ENCODE measurements around the gene SRCIN1. TPM values are rescaled to one million over a fixed set of nuclear protein-coding genes. Genes with fewer than 3 reads are reported as not detected.
A peak's percentile ranks its signal among the peaks of the same experiment; 100 is the strongest.

Gene SRCIN1
- total RNA-seq, 1 experiment from 2014 or later = 6.9 TPM

DNA sequence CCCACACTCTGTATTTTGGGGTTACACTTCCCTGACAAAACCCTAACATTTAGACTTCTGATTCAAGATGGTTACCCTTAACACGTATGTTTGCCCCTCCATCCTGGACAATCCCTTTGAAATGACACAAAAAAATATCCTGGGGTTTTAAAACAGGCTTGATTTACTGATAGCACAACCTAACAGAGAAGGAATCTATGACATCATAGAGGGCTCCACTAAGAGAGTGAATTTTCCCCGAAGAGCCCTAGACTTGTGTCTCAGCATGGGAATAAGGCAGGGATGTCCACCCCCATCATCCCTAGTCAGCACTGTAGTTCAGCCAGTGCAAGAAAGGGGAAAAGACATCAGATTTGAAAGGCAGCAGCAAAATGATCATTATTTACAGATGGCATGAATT is 15.8 kb upstream of the SRCIN1 start:
- Histone ChIP-seq H3T11ph (ENCODE audit: low read length) (no peak overlapping the region), H4K5ac (ENCODE audit: insufficient read length, low read depth, low read length) (no peak overlapping the region), H4K8ac (replicated peaks; ENCODE audit: insufficient read length, low read depth, low read length) (no peak overlapping the region), H3K79me1 (ENCODE audit: insufficient read depth, low read depth, low read length, poor library complexity, severe bottlenecking) (no peaks in the 10 kb centered on the region), H3K4me1 (ENCODE audit: insufficient read depth, low read length) (no peaks in the 10 kb centered on the region), H2AK5ac (ENCODE audit: insufficient read length, low read length) (no peak overlapping the region), H3K79me2 (ENCODE audit: insufficient read depth, low read length) (no peaks in the 10 kb centered on the region), H4K20me1 (ENCODE audit: control insufficient read depth, insufficient read depth, insufficient read length) (no peaks in the 10 kb centered on the region), H3K23ac (ENCODE audit: insufficient read length, low read depth, low read length) (no peak overlapping the region), H3K9me3 (ENCODE audit: control insufficient read depth, low read depth, low read length) (no peaks in the 10 kb centered on the region), H3K27me3 (ENCODE audit: insufficient read depth, low read length) (no peaks in the 10 kb centered on the region), H2BK12ac (ENCODE audit: insufficient read length, low read depth, low read length) (no peak overlapping the region), H2BK15ac (ENCODE audit: low read depth, low read length) (no peak overlapping the region), H3K56ac (ENCODE audit: insufficient read length, low read depth, low read length) (no peak overlapping the region), H4K91ac (ENCODE audit: insufficient read length, low read depth, low read length) (no peak overlapping the region), H3K9ac (ENCODE audit: extremely low read depth, insufficient read length, low read length) (no peak overlapping the region), H3K4ac (ENCODE audit: low read depth, low read length) (no peak overlapping the region), H3K4me2 (ENCODE audit: insufficient read depth, insufficient read length, low read length) (no peak overlapping the region), H2BK20ac (ENCODE audit: low read depth, low read length, poor library complexity, severe bottlenecking) (no peak overlapping the region), H3K23me2 (ENCODE audit: insufficient read length, low read depth, low read length, poor library complexity, severe bottlenecking) (no peaks in the 10 kb centered on the region), H2AFZ (ENCODE audit: low read length) (no peak overlapping the region), H3K27ac (ENCODE audit: insufficient read length, low read depth, low read length) (no peak overlapping the region), H3K14ac (ENCODE audit: insufficient read depth, low read length) (no peak overlapping the region), H2BK5ac (ENCODE audit: insufficient read length, low read length) (no peak overlapping the region), H2BK120ac (ENCODE audit: low read depth, low read length, poor library complexity, severe bottlenecking) (no peak overlapping the region), H3K18ac (ENCODE audit: insufficient read length, low read depth, low read length) (no peak overlapping the region)
- Mint-ChIP-seq H3K9me3 (no peaks in the 10 kb centered on the region), H3K27me3 (ENCODE audit: low read depth) (peaks cover 13% of the 10 kb centered on the region), H3K36me3 (ENCODE audit: insufficient read depth in 1 of 3, low read depth in 3 of 3) (no peaks in the 10 kb centered on the region; a peak in 1 of 7 replicates), H3K4me1 (peaks cover 21 to 24% of the 10 kb centered on the region in 2 experiments), H3K27ac (no peak overlapping the region), H3K4me3 (no peak overlapping the region)
- DNase-seq = peak; percentile 6
- no CpG with 5 or more reads among the region's 2 CpGs for WGBS (ENCODE audit: extremely low coverage, insufficient read length, low lambda C conversion rate)
- TF ChIP-seq, protein P1, sequence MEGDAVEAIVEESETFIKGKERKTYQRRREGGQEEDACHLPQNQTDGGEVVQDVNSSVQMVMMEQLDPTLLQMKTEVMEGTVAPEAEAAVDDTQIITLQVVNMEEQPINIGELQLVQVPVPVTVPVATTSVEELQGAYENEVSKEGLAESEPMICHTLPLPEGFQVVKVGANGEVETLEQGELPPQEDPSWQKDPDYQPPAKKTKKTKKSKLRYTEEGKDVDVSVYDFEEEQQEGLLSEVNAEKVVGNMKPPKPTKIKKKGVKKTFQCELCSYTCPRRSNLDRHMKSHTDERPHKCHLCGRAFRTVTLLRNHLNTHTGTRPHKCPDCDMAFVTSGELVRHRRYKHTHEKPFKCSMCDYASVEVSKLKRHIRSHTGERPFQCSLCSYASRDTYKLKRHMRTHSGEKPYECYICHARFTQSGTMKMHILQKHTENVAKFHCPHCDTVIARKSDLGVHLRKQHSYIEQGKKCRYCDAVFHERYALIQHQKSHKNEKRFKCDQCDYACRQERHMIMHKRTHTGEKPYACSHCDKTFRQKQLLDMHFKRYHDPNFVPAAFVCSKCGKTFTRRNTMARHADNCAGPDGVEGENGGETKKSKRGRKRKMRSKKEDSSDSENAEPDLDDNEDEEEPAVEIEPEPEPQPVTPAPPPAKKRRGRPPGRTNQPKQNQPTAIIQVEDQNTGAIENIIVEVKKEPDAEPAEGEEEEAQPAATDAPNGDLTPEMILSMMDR (conservative IDR thresholded peaks at IDR 0.05) = no peak

Measured in H9 (cell line).